Limb (tissue), 2 donors: ENCODE measurements around the gene DGKZ.
A peak's percentile ranks its signal among the peaks of the same experiment; 100 is the strongest.
"Not testable (repeated sequence)": the region's sequence is repeated elsewhere in the genome, so short reads cannot be mapped to it uniquely, and the experiment has no call there.

ENCODE experiments used
- DNase-seq, 2 donors: peaks; one replicate each; pipeline ENCODE4 v3.0.0-alpha.2; 2016; ENCODE audit errors: extremely low spot score in 2 of 2

DGKZ gene

GRCh38 chr11:46346886-46347636, at the start of gene DGKZ:
TSS of gene DGKZ (plus strand) at chr11:46347463. CDS start at chr11:46347660, 197 bp downstream.
- peak; percentile 70 to 95 for DNase-seq

- DNase-seq: no peak
Observed at GRCh38 chr11:46298699-46299433, 48.4 kb upstream of the DGKZ start.

- DNase-seq: no peak
Observed at GRCh38 chr11:46299451-46299961, 47.8 kb upstream of the DGKZ start.

- no peak for DNase-seq
Observed at GRCh38 chr11:46300270-46300669, 47.0 kb upstream of the DGKZ start.

- no peak for DNase-seq
Observed at GRCh38 chr11:46302866-46303265, 44.4 kb upstream of the DGKZ start.

- not testable (repeated sequence) for DNase-seq
Observed at GRCh38 chr11:46304036-46304435, 43.2 kb upstream of the DGKZ start.

GRCh38 chr11:46304605-46305179, 42.6 kb upstream of the DGKZ start:
- DNase-seq: no peak

GRCh38 chr11:46305295-46305694, 42.0 kb upstream of the DGKZ start:
- no peak for DNase-seq

GRCh38 chr11:46306296-46306853, 40.9 kb upstream of the DGKZ start:
- DNase-seq: no peak

GRCh38 chr11:46307369-46307768, 39.9 kb upstream of the DGKZ start:
- DNase-seq: no peak

- no peak for DNase-seq
Observed at GRCh38 chr11:46307785-46308341, 39.4 kb upstream of the DGKZ start.

GRCh38 chr11:46308631-46309419, 38.4 kb upstream of the DGKZ start:
- peak; percentile 58 to 83 for DNase-seq

GRCh38 chr11:46309814-46310259, 37.4 kb upstream of the DGKZ start:
- no peak for DNase-seq

GRCh38 chr11:46315033-46315738, 32.1 kb upstream of the DGKZ start:
- peak; percentile 55 to 73 for DNase-seq

GRCh38 chr11:46315783-46316563, 31.3 kb upstream of the DGKZ start:
- no peak for DNase-seq

- DNase-seq: no peak
Observed at GRCh38 chr11:46319074-46319453, 28.2 kb upstream of the DGKZ start.

- no peak for DNase-seq
Observed at GRCh38 chr11:46321757-46322156, 25.5 kb upstream of the DGKZ start.

- no peak for DNase-seq
Observed at GRCh38 chr11:46322759-46323158, 24.5 kb upstream of the DGKZ start.

GRCh38 chr11:46326813-46327416, 20.3 kb upstream of the DGKZ start:
- no peak for DNase-seq
